GM12874 (cell line): Measurements from ENCODE around the gene CCN5.

Source experiments
- TF ChIP-seq, protein P1 (sequence below): IDR thresholded peaks from 2 replicates; pipeline ENCODE4 v1.5.1; 2011; ENCODE audit warnings: low read depth, mild to moderate bottlenecking, control low read depth, low read length, moderate library complexity; ENCODE audit not compliant: insufficient read depth

CCN5 gene

DNA sequence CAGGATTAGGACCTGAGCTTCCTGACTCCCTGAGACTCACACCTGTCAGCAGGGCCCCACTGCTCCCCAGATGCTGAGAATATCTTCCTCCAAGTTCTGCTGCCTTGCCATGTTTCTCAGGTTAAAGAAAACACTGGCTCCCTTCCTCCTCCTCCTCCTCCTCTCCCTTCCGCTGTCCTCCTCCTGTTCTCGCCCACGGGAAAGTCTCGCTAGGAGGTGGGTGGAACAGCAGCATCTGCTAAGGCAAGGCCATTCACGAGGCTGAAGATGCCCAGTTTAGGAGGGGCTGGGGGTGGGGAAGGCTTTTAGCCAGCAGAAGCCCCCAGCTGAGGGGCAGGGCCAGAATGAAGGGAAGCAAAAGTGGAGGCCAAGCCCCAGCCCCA lies 54.3 kb downstream of the CCN5 start:
- TF ChIP-seq, protein P1, sequence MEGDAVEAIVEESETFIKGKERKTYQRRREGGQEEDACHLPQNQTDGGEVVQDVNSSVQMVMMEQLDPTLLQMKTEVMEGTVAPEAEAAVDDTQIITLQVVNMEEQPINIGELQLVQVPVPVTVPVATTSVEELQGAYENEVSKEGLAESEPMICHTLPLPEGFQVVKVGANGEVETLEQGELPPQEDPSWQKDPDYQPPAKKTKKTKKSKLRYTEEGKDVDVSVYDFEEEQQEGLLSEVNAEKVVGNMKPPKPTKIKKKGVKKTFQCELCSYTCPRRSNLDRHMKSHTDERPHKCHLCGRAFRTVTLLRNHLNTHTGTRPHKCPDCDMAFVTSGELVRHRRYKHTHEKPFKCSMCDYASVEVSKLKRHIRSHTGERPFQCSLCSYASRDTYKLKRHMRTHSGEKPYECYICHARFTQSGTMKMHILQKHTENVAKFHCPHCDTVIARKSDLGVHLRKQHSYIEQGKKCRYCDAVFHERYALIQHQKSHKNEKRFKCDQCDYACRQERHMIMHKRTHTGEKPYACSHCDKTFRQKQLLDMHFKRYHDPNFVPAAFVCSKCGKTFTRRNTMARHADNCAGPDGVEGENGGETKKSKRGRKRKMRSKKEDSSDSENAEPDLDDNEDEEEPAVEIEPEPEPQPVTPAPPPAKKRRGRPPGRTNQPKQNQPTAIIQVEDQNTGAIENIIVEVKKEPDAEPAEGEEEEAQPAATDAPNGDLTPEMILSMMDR = no peak

DNA sequence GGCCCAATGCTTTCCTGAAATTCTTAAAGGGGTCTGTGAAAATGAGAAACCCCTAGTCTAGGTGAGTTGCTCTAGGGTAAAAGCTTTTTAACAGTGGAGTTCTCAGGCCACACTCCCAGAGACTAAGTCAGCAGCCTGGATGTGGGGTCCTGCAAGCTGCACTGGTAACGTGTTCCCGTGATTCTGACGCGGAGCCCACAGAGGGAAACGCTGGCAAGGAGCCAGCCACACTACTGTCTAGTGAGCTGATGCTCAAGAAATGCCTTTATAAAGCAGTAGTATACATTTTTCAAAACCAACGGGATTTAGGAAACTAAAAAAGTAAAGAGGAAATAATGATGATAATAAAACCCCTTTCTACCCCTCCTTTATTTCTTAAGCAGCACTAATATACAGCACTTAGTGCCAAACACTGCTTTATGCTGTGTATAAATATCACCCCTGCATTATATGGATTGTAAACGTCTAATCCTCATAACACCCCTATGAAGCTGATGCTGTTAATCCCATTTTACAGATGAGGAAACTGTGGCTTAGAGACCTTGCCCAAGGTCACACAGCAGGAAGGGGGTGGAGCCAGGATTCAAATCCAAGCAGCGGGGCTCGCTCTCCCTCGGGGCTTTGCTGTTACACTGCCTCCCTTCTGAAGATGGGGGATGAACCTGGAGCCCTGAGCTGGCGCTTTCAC lies 55.5 kb downstream of the CCN5 start:
- TF ChIP-seq, protein P1 = no peak

DNA sequence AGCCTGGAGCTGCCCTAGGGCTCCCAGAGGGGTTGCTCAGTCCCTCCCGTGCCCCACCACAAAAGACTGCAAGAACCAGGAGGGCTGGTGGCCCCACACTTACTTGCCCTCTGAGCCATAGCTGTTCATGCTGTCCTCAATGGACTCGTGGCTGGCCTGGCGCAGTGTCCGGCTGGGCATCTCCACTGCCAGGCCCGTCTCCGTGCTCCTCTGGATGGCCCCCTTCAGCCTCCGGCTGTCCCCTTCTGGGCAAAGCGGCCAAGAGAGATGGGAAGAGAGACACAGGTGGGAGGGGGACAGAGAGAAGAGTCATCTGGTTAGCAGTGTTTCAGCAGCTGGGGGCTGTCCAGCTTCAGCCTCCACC lies 56.0 kb downstream of the CCN5 start:
- TF ChIP-seq, protein P1 = no peak

DNA sequence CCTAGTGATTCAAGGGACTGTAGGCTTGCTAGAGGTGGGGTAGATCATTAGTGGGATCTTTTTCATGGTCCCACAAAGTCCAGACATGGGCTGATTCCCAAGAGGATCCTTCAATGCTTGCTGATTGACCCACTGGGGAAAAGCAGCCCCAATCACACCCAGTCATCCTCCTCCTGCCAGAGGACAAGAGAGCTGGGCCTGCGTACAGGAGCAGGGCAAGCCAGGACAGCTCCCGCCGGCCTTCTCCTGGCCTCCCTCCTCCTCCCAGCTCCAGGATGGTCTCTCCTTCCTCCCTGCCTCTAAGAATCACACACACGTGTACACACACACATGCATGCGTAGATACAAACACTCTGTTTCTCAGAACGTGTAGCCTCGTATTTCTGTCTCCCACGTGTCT lies 57.5 kb downstream of the CCN5 start:
- TF ChIP-seq, protein P1 = no peak

DNA sequence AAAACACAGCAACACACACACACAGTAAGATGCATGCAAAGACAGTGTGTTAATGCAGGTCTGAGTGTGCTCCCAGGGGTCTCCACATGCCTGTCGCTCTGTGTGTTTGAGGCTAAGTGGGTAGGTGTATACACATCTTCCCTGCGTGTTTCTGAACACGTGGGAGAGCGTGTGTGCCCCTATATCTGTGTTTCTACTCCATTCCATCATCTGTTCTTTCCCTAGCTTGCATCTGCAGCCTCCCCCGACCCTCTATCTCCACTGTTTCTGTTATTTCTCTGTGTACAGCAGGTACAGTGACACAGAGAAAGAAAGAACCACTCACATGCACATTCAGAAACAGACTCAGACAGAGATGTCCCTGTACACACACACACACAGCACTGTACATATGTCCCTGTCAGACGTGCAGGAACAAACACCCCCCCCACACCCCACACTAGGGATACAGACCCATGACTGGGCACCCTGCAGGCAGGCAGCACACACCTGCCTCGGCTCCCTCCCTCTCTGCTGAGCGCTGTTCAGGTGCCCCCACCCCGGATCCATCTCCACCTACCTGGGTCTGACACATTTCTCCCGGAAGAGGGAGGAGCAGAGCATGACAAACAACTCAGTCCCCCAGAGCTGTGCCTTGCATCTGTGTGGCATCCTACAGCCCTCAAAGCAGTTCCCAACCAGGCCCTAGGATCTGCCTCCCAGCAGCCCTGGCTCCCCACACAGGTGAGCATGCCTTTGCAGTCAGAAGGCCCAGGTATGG lies 58.1 kb downstream of the CCN5 start:
- TF ChIP-seq, protein P1 = no peak

DNA sequence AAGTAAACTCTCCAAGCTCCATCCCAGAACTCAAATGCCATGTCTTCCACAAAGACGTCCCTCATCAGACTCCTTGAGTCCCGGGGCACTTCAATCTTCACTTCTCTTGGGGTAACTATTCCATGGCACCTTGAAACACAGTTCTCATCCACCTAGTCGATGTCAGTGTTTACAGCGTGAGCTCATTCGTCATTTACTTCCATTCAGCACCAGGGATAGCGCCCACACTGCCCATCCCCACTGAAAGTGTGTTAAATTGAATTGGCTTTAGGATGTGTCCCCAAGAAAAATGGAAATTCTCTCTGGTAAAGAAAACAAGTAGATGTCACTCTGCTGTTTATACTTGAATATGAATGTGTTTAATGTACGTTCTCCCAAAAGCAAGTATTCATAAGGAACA lies 61.8 kb downstream of the CCN5 start:
- TF ChIP-seq, protein P1 = no peak
